Stimulated activated naive CD8-positive, alpha-beta T cell treated with anti-CD3 and anti-CD28 coated beads, Interleukin-15, amount 100 ng/mL, for 72 hours (primary cell): ENCODE data around the gene SEPTIN10.
"Not testable (repeated sequence)": the region's sequence is repeated elsewhere in the genome, so short reads cannot be mapped to it uniquely, and the experiment has no call there.

Source experiments
- ATAC-seq: fragments of 150-1000 bp; cut with Tn5 transposase; 2 replicates; pipeline ENCODE4 v1.10.0; 2021; ENCODE audit warnings: mild to moderate bottlenecking, moderate library complexity
- DNase-seq, 2 donors: peaks; one replicate each; pipeline ENCODE4 v3.0.0; 2021 to 2022
- H3K27ac Mint-ChIP-seq, 2 donors: one replicate each; pipeline ENCODE4 v1.8.0; 2022; ENCODE audit warnings: mild to moderate bottlenecking in 2 of 2, mixed read lengths in 2 of 2, moderate library complexity in 2 of 2
- H3K27me3 Mint-ChIP-seq: one replicate; pipeline ENCODE4 v1.8.0; 2022; ENCODE audit warnings: mixed read lengths
- H3K4me1 Mint-ChIP-seq: one replicate; pipeline ENCODE4 v1.8.0; 2022; ENCODE audit warnings: mild to moderate bottlenecking, mixed read lengths
- H3K4me3 Mint-ChIP-seq, 2 donors: one replicate each; pipeline ENCODE4 v1.8.0; 2022; ENCODE audit warnings: mild to moderate bottlenecking in 2 of 2, mixed read lengths in 2 of 2, moderate library complexity in 1 of 2
- H3K9me3 Mint-ChIP-seq, 2 donors: one replicate each; pipeline ENCODE4 v1.8.0; 2022; ENCODE audit warnings: mixed read lengths in 2 of 2

The SEPTIN10 gene

DNA sequence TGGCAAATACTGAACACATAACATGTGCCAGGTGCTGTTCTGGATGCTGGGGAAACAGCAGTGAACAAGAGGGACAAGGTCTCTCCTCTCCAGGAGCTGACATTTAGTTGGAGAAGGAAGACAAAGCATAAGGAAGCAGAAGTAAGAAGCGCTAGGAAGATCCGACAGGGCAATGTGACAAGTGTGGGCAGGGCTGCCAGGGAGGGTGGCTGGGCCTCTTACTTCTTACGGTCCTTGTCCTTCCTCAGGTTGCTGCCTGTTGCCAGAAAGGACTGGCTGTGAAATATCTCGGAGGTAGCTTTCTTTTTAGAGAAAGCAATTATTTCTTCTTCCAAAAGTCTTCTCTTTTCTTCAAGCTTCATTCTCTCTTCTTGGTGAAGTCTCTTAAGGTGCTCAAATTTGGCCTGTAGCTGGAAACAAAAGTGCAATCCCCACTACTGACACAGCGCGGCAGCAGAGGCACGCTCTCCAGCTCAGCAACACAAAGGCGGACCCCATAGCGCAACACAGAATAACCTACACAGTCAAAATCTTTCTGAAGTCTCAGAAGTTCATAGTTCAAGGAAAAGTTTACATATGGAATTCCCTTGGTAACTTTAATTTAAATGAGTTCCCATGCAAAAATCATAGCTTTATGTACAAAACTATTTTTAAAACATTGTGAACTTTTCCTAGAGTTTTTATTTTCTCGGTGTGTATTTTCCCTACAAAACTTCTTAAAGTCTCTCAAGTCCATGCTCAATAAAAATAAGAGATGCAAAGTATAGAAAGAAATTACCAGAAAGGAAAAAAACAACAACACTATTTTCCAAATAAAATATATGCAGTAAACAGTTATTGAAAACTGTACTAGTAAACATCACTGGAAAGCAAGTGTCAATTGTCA is 67.7 kb downstream of the SEPTIN10 start:
- Mint-ChIP-seq H3K9me3 (no peaks in the 10 kb centered on the region), H3K4me3 (no peak overlapping the region), H3K27ac (no peak overlapping the region), H3K27me3 (peaks cover 10% of the 10 kb centered on the region), H3K4me1 (no peaks in the 10 kb centered on the region)
- ATAC-seq (peak; percentile 81), DNase-seq (peak; percentile 54 to 58)

DNA sequence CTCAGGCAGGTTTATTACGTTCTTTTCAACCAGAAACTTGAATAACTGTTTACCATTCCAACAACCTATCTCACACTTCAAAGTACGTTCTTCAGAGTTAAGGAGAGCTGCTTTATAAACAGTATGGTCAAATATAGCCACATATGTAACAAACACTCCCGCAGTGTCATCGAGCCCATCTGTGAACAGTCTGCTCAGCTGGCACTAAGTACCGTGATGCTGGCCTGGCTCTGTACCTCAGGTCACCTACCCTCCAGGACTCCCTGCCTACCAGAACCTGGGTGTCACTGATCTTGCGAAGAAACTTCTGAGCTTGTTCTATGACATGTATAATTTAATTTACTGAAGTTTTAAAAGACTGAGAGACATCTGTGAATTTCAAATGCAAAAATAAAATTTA is 71.4 kb downstream of the SEPTIN10 start:
- DNase-seq (no peak), ATAC-seq (no peak)
- Mint-ChIP-seq H3K4me1 (no peaks in the 10 kb centered on the region), H3K4me3 (no peak overlapping the region), H3K27ac (no peak overlapping the region), H3K27me3 (peaks cover 22% of the 10 kb centered on the region), H3K9me3 (no peaks in the 10 kb centered on the region)

DNA sequence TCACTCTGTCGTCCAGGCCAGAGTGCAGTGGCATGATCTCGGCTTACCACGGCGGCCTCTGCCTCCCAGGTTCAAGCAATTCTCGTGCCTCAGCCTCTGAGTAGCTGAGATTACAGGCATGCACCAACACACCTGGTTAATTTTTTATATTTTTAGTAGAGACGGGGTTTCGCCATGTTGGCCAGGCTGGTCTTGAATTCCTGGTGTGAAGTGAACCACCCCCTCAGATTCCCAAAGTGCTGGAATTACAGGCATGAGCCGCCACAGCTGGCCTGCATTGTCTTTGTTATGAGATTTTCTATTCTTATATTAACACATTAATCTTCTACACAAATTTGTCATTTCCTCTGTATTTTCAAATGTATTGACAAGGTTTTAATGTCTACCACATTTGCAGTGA is 75.2 kb downstream of the SEPTIN10 start:
- Mint-ChIP-seq H3K4me3 (no peak overlapping the region), H3K27ac (no peak overlapping the region), H3K27me3 (peaks cover 22% of the 10 kb centered on the region), H3K9me3 (no peaks in the 10 kb centered on the region), H3K4me1 (no peaks in the 10 kb centered on the region)
- DNase-seq (no peak), ATAC-seq (no peak)

DNA sequence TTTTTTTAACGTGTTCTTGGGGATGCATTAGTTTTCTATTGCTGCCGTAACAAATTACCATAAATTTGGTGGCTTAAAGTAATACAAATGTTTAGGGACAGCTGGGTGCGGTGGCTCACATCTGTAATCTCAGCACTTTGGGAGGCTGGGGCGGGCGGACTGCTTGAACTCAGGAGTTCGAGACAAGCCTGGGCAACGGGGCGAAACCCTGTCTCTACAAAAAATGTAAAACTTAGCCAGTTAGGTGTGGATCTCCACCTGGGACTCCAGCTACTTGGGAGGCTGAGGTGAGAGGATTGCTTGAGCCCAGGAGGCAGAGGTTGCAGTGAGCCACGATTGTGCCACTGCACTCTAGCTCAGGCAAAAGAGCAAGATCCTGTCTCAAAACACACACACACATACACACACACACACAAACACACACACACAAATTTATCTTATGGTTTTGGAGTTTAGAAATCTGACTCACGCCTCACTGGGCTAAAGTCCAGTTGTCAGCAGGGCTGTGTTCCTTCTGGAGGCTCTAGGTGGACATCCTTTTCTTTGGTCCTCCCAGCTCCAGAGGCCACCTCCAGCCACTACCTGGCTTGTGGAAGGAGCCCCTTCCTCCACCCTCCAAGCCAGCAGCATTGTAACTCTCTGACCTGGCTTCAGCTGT is 76.1 kb downstream of the SEPTIN10 start:
- no peaks in the 10 kb centered on the region for H3K4me1 Mint-ChIP-seq
- H3K27ac Mint-ChIP-seq = no peak overlapping the region
- ATAC-seq (no peak), DNase-seq (no peak)
- H3K4me3 Mint-ChIP-seq = no peak overlapping the region
- no peaks in the 10 kb centered on the region for H3K9me3 Mint-ChIP-seq
- H3K27me3 Mint-ChIP-seq = peaks cover 22% of the 10 kb centered on the region

DNA sequence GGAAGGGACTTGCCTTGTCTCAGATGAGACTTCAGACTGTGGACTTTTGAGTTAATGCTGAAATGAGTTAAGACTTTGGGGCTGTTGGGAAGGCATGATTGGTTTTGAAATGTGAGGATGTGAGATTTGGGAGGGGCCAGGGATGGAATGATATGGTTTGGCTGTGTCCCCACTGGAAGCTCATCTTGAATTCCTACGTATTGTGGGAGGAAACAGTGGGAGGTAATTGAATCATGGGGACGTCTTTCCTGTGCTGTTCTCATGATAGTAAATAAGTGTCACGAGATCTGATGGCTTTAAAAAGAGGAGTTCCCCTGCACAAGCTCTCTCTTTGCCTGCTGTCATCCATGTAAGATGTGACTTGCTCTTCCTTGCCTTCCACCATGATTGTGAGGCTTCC is 77.2 kb downstream of the SEPTIN10 start:
- H3K4me3 Mint-ChIP-seq, ATAC-seq, H3K27ac Mint-ChIP-seq, H3K4me1 Mint-ChIP-seq, H3K9me3 Mint-ChIP-seq, DNase-seq: not testable (repeated sequence)
- peaks cover 17% of the 10 kb centered on the region for H3K27me3 Mint-ChIP-seq

DNA sequence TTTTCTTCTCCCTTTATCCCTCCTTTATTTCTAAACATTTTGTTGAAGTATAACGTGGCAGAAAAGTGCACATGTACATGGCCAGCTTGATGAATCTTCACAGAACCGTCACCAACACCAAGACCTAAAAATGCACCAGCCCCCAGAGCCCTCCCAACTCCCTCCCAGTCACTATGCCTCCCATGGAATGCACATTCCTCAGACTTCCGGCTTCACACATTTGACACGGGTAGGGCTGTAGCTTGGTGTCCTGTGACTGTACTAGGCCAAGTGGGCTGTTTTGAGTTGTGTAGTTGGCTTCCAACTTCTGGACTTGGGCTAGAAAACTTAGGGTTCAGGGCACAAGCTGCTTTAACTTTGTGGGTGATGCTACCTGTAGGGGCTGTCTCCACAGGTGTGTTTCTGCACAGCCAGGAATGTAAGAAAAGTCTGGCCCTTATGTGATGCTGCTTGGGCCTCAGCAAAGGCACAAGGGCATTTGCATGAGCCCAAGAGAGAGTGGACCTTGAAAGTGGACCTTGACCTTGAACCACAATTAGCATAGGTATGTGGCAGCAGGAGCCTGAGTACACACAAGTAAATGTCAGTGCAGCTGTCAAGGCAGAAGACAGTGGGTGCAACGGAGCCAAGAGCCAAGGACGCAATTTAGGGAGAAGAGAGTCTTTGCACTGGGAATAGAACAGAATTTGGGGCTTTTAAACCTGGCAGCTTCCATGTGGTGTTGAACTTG is 78.4 kb downstream of the SEPTIN10 start:
- Mint-ChIP-seq H3K27me3 (peaks cover 8% of the 10 kb centered on the region), H3K27ac (no peak overlapping the region), H3K9me3 (no peaks in the 10 kb centered on the region), H3K4me1 (no peaks in the 10 kb centered on the region), H3K4me3 (no peak overlapping the region)
- ATAC-seq = no peak
- no peak for DNase-seq

DNA sequence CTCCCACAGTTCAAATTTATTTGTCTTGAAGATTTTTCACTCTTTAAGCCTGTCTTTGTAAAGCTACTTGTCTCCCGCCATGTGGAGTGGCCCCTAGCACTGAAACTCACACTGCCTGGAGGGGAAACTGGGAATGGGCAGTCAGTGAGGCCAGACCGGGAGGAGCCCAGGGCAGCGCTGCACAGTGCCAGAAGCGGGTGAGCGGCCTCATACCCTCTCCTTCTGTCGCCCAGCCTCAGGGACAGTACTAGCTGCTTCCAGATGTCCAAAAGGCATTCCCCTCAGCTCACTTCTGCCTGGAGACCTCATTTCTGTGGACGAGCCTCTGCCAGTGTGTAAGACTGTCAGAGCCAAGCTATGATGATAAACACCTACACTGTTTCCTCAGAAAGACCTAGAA is 79.9 kb downstream of the SEPTIN10 start:
- H3K4me3 Mint-ChIP-seq = no peak overlapping the region
- peaks cover 8% of the 10 kb centered on the region for H3K27me3 Mint-ChIP-seq
- H3K9me3 Mint-ChIP-seq = no peaks in the 10 kb centered on the region
- H3K4me1 Mint-ChIP-seq = no peaks in the 10 kb centered on the region
- no peak overlapping the region for H3K27ac Mint-ChIP-seq
- DNase-seq (no peak), ATAC-seq (no peak)

DNA sequence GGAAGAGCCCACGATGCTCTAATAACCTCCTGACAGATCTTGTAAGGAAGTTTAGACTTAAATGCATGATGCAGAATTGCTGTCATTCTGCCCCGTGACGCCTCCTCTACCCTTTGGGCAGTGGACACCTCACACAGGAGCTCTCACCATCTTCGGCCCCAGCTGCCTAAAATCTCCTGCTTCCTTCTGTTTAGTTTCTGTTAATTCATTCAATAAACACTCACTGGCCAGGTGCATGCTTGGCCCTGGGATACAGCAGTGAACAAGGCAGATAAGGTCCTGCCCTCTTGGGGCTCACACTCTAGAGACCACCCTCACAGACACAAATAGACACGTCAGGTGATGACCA is 81.1 kb downstream of the SEPTIN10 start:
- Mint-ChIP-seq H3K4me3 (no peak overlapping the region), H3K9me3 (no peaks in the 10 kb centered on the region), H3K27me3 (peaks cover 3% of the 10 kb centered on the region), H3K4me1 (no peaks in the 10 kb centered on the region), H3K27ac (no peak overlapping the region)
- ATAC-seq (no peak), DNase-seq (no peak)

DNA sequence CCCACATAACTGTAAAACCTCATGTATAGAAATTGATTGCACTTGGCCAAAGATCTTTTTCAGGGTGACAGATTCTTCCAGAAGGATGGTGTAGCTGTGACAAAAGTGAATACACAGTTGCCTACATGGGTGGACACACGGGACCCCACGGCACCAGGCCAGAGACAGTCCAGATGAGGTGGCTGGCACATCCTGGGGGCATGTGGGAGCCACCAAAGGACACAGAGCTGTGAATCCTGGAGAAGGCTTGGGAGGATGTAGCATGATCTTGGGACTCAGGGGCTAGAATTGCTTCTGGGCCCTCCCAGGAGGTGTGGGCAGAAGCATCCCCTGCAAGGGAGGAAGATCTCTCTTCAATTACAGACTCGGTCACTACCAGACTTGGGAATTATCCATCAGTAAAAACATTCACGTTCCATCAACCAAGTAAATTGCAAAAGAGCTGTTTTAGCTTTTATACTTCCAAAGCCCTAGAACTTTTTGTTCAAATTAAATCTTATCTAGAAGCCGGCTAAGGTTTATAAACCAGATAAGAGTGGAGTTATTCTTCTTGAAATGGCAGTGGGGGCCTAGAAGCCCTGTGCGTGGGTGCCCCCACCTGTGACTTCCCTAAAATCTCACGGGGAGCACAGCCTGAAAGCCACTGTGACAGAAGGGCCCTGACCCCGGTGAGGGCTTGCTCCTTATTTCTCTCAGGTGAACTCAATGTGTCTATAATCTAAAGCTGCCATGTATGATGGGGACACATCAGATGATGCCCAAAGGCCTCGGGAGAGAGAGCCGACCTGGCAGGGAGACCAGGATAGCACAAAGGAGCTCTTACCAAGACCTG is 81.7 kb downstream of the SEPTIN10 start:
- Mint-ChIP-seq H3K4me3 (no peak overlapping the region), H3K27me3 (no peaks in the 10 kb centered on the region), H3K4me1 (no peaks in the 10 kb centered on the region), H3K9me3 (no peaks in the 10 kb centered on the region), H3K27ac (no peak overlapping the region)
- DNase-seq (no peak), ATAC-seq (no peak)

DNA sequence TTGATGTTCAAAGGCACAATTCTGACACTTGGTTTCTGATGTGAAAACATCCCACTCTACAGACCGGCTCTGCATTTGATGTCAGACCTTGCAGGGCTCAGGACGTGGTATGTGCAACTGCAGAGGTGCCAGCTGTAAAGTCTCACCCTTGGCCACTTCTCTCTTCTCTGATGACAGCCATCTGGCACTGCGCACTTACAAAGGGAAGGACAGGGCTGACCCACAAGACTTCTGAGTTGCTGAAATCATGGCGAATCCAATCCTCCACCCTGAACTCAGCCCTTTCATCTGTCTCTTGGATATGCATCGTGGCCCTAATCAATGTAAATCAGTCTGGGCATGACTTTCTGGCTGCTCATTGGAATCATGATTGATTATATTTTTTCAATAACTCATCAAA is 82.5 kb downstream of the SEPTIN10 start:
- Mint-ChIP-seq H3K9me3 (no peaks in the 10 kb centered on the region), H3K27ac (no peak overlapping the region), H3K4me3 (no peak overlapping the region), H3K4me1 (no peaks in the 10 kb centered on the region), H3K27me3 (peaks cover 6% of the 10 kb centered on the region)
- no peak for ATAC-seq
- no peak for DNase-seq

DNA sequence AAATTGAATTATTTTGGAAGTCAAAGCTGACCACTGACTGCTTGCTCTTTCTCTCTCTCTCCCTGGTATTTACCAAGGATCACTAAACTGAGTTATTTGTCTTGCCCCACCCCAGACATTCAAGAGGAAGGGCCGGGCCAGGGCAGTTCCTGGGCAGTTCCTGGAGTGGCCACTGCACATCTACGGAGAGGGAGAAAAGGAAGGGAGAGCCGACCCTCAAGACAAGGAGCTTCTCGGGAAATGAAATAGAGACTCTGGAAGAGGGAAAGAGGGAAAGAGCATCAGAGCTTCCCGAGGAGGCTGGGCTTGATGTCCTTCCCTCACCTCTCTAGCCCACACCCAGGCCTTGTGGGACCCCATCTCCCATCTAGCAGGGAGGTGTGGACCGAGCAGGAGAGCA is 83.1 kb downstream of the SEPTIN10 start:
- DNase-seq = no peak
- ATAC-seq = no peak
- Mint-ChIP-seq H3K27me3 (peaks cover 6% of the 10 kb centered on the region), H3K4me3 (no peak overlapping the region), H3K27ac (no peak overlapping the region), H3K9me3 (no peaks in the 10 kb centered on the region), H3K4me1 (no peaks in the 10 kb centered on the region)

DNA sequence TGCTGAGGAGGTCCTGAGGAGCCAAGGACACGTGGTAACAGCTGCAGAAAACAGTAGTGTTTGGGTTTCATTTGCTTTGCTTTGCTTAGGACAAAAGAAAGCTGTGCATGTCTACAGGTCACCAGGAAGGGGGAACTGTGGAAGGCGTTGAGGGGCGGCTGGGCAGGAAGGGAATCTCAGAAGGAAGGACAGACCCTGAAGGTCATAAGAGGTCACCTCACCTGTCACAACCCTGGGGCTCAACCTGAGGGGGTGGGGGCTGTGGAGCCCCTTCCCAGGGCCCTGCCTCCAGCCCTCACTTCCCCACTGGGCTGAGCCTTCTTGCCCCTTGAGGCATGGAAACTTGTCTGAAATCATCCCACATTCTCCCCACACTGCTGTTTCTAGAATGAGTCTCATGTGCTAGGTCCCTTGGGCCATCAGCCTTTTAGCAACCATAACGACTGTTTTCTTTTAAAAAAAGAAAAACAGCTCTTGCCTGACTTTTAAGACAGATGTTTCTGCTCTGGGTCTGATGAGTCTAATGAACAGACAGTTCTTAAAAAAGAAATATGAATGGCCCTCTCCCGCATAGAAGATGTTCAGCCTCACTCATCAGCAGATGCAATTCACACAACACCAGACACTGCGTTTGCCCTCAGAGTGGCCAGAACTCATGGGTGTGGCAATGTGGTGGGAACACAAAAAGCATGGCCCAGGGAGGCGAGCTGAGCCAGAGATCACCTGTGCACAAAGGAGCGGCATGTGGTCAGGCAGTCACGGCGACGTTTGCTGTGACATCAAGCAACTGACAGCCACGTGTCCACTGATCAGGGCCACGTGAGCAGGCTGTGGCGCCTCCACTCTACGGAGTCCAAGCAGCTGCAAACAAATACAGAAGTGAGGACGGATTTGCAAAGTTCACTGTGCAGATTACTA is 84.0 kb downstream of the SEPTIN10 start:
- H3K4me3 Mint-ChIP-seq = no peak overlapping the region
- ATAC-seq (no peak), DNase-seq (no peak)
- no peaks in the 10 kb centered on the region for H3K4me1 Mint-ChIP-seq
- no peaks in the 10 kb centered on the region for H3K9me3 Mint-ChIP-seq
- peaks cover 6% of the 10 kb centered on the region for H3K27me3 Mint-ChIP-seq
- no peak overlapping the region for H3K27ac Mint-ChIP-seq

DNA sequence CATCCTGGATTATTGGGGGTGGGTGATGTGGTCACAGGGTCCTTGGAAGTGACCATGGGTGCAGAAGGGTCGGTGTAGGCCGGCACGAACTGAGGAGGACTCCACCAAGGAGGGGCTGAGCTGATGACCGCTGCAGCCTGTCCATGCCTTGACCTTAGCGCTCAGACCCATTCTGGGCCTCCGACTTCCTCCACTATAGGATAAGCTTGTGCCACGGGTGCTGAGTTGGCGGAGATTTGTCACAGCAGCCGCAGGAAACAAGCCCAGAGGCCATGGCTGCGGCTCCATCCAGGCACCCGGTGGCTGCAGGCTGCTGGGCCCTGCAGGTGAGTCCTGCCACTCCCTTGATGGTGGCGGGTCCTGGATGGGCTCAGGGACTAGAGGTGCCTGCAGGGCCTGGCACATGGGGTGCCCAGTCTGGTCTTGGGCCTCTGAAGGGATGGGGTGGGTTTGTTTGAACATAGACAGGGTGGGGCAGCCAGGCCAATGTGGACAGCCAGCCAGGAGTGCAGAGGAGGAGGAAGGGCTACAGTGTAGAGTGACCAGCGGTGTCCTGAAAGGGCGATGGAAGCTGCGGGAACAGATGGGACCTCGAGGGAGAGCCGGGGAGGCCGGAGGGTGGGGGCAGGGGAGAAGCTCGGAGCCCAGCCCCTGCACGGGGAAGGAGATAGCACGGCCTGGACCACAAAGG is 84.8 kb downstream of the SEPTIN10 start:
- Mint-ChIP-seq H3K27ac (no peak overlapping the region), H3K27me3 (peaks cover 6% of the 10 kb centered on the region), H3K4me1 (no peaks in the 10 kb centered on the region), H3K9me3 (no peaks in the 10 kb centered on the region), H3K4me3 (no peak overlapping the region)
- ATAC-seq = no peak
- DNase-seq = no peak
